Astrocyte (in vitro differentiated cells and primary cell): ENCODE data around the gene TEX22. TPM values are rescaled to one million over a fixed set of nuclear protein-coding genes. Genes with fewer than 3 reads are reported as not detected.

Source experiments
- DNase-seq: peaks from one replicate; pipeline ENCODE4 v3.0.0-alpha.2; 2010; ENCODE audit warnings: low read depth
- FAIRE-seq: peaks from 2 replicates; lab custom pipeline; 2011; peaks lifted over from hg19 to GRCh38; lab: Jason Lieb, UNC
- H2AFZ ChIP-seq: 2 replicates; pipeline ENCODE4 v1.6.0; 2012; ENCODE audit warnings: low read depth, low read length, inconsistent platforms
- H3K27ac ChIP-seq: 2 replicates; pipeline ENCODE4 v1.5.1; 2011; ENCODE audit warnings: low read depth, low read length, inconsistent platforms
- H3K27me3 ChIP-seq: 2 replicates; pipeline ENCODE4 v1.6.0; 2011; ENCODE audit warnings: low read length, inconsistent platforms; ENCODE audit not compliant: insufficient read depth
- H3K36me3 ChIP-seq: 2 replicates; pipeline ENCODE4 v1.5.1; 2011; ENCODE audit warnings: low read length, inconsistent platforms; ENCODE audit not compliant: insufficient read depth
- H3K4me1 ChIP-seq: 2 replicates; pipeline ENCODE4 v1.5.1; 2011; ENCODE audit warnings: low read length, inconsistent platforms; ENCODE audit not compliant: insufficient read depth
- H3K4me2 ChIP-seq: 2 replicates; pipeline ENCODE4 v1.6.0; 2012; ENCODE audit warnings: low read length, inconsistent platforms
- H3K4me3 ChIP-seq: 2 replicates; pipeline ENCODE4 v1.5.1; 2011; ENCODE audit warnings: low read depth, mild to moderate bottlenecking, low read length, inconsistent platforms; ENCODE audit not compliant: insufficient read depth
- H3K79me2 ChIP-seq: 2 replicates; pipeline ENCODE4 v1.6.0; 2012; ENCODE audit warnings: mild to moderate bottlenecking, low read length, inconsistent platforms; ENCODE audit not compliant: insufficient read depth
- H3K9ac ChIP-seq: 2 replicates; pipeline ENCODE4 v1.6.0; 2012; ENCODE audit warnings: mild to moderate bottlenecking, low read length, inconsistent platforms
- H3K9me3 ChIP-seq: 2 replicates; pipeline ENCODE4 v1.5.1; 2012; ENCODE audit warnings: low read depth, mild to moderate bottlenecking, low read length, inconsistent platforms; ENCODE audit not compliant: insufficient read depth
- H4K20me1 ChIP-seq: 2 replicates; pipeline ENCODE4 v1.6.0; 2012; ENCODE audit warnings: low read length, inconsistent platforms; ENCODE audit not compliant: insufficient read depth
- H3K27ac Mint-ChIP-seq: one replicate; pipeline ENCODE4 v1.8.0; 2021; ENCODE audit warnings: mild to moderate bottlenecking, mixed read lengths; ENCODE audit not compliant: unreplicated experiment
- H3K27me3 Mint-ChIP-seq: one replicate; pipeline ENCODE4 v1.8.0; 2021; ENCODE audit warnings: low read depth, mixed read lengths; ENCODE audit not compliant: unreplicated experiment
- H3K36me3 Mint-ChIP-seq: one replicate; pipeline ENCODE4 v1.8.0; 2021; ENCODE audit warnings: low read depth, mixed read lengths; ENCODE audit not compliant: unreplicated experiment
- H3K4me1 Mint-ChIP-seq: one replicate; pipeline ENCODE4 v1.8.0; 2021; ENCODE audit warnings: low read depth, mixed read lengths; ENCODE audit not compliant: unreplicated experiment
- H3K4me3 Mint-ChIP-seq: one replicate; pipeline ENCODE4 v1.8.0; 2021; ENCODE audit warnings: mild to moderate bottlenecking, moderate library complexity, mixed read lengths; ENCODE audit not compliant: unreplicated experiment
- H3K9me3 Mint-ChIP-seq: one replicate; pipeline ENCODE4 v1.8.0; 2021; ENCODE audit warnings: mild to moderate bottlenecking, mixed read lengths; ENCODE audit not compliant: unreplicated experiment
- EZH2 ChIP-seq: IDR thresholded peaks from 2 replicates; pipeline ENCODE4 v1.6.1; 2012; ENCODE audit warnings: mild to moderate bottlenecking, low read length, inconsistent platforms; ENCODE audit not compliant: insufficient read depth
- total RNA-seq: library from RNA; stranded (reverse); gene quantifications from 2 replicates; pipeline ENCODE4 v1.2.1, GENCODE V29; 2021
- TF ChIP-seq, protein P1 (sequence below): IDR thresholded peaks from 2 replicates; pipeline ENCODE4 v1.5.1; 2011; ENCODE audit warnings: low read depth, mild to moderate bottlenecking, inconsistent platforms, low read length, moderate library complexity; ENCODE audit not compliant: insufficient read depth

TEX22 gene
- total RNA-seq, 1 donor from 2014 or later, result 1.2 TPM

DNA sequence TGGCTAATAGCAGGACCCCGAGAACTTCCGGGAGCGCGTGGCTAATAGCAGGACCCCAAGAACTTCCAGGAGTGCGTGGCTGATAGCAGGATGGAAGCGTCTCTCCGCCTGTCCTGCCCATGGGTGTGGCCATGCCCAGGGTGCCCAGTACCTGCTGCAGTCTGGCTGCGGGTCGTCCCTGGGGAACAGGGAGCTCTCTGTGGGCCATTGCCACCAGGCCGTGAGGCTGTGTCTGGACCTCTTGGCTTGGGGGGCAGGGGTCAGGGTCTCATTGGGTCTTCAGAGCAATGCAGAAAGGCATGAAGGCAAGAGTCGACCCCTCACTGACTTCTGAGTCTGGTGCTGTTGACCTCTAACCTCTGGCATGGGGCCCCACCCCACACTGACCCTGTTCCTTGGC is 48.3 kb upstream of the TEX22 start:
- no peaks in the 10 kb centered on the region for H3K27me3 ChIP-seq
- Mint-ChIP-seq H3K4me3 (no peak overlapping the region), H3K27ac (no peak overlapping the region), H3K9me3 (peaks cover 7% of the 10 kb centered on the region), H3K36me3 (peaks cover 6% of the 10 kb centered on the region), H3K27me3 (no peaks in the 10 kb centered on the region), H3K4me1 (peaks cover 4% of the 10 kb centered on the region)
- DNase-seq, result no peak
- H3K27ac ChIP-seq, result no peak overlapping the region
- no peak overlapping the region for H2AFZ ChIP-seq
- H3K4me3 ChIP-seq, result no peak overlapping the region
- no peak overlapping the region for H3K9ac ChIP-seq
- no peaks in the 10 kb centered on the region for H3K79me2 ChIP-seq
- H3K4me2 ChIP-seq, result no peak overlapping the region
- TF ChIP-seq EZH2, result no peak
- TF ChIP-seq, protein P1, sequence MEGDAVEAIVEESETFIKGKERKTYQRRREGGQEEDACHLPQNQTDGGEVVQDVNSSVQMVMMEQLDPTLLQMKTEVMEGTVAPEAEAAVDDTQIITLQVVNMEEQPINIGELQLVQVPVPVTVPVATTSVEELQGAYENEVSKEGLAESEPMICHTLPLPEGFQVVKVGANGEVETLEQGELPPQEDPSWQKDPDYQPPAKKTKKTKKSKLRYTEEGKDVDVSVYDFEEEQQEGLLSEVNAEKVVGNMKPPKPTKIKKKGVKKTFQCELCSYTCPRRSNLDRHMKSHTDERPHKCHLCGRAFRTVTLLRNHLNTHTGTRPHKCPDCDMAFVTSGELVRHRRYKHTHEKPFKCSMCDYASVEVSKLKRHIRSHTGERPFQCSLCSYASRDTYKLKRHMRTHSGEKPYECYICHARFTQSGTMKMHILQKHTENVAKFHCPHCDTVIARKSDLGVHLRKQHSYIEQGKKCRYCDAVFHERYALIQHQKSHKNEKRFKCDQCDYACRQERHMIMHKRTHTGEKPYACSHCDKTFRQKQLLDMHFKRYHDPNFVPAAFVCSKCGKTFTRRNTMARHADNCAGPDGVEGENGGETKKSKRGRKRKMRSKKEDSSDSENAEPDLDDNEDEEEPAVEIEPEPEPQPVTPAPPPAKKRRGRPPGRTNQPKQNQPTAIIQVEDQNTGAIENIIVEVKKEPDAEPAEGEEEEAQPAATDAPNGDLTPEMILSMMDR, result no peak
- no peak for FAIRE-seq
- H3K9me3 ChIP-seq, result no peaks in the 10 kb centered on the region
- no peaks in the 10 kb centered on the region for H3K4me1 ChIP-seq
- H4K20me1 ChIP-seq, result peaks cover 45% of the 10 kb centered on the region
- no peaks in the 10 kb centered on the region for H3K36me3 ChIP-seq

DNA sequence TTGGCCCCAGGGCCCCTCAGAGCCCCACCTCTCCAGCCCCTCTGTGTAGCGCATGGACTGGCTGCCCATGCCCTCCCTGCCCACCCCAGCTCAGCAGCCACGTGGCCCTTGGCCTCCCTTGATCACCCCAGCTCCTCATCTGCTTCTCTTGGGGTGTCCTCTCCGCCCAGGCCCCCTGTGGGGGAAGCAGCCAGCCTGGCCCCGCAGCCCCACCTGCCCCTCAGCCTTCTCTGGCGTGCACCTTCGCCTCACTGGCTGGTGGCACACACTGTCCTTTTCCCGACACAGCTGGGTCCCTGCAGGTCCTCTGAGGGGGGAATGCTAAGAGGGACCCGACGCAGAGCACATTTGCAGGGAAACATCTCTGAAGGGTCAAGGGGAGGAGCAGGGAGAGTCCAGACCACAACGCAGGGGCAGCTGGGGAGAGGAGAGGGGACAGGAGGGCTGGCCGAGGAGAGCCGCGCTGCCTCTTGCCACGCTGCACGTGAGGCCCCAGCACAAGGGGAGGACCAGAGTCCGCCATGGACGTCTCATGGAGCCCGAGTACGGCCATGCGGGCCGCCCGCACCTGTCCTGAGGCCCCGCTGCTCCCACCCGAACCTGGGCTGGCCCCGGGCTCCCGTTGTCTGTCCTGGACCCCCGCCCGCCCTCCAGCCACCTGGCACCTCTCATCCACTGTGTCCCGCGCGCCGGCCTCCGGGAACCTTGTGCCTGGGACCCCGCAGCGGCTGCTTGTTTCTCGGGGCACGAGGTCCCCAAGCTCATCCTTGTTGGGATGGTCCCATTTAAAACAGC is 47.7 kb upstream of the TEX22 start:
- Mint-ChIP-seq H3K4me3 (no peak overlapping the region), H3K27ac (no peak overlapping the region), H3K36me3 (peaks cover 3% of the 10 kb centered on the region), H3K9me3 (peaks cover 3% of the 10 kb centered on the region), H3K4me1 (peaks cover 4% of the 10 kb centered on the region), H3K27me3 (no peaks in the 10 kb centered on the region)
- Histone ChIP-seq H3K4me2 (no peak overlapping the region), H3K4me1 (no peaks in the 10 kb centered on the region), H3K9me3 (no peaks in the 10 kb centered on the region), H3K9ac (no peak overlapping the region), H3K79me2 (no peaks in the 10 kb centered on the region), H3K27ac (no peak overlapping the region), H3K27me3 (no peaks in the 10 kb centered on the region), H4K20me1 (peaks cover 42% of the 10 kb centered on the region), H2AFZ (no peak overlapping the region), H3K36me3 (no peaks in the 10 kb centered on the region), H3K4me3 (no peak overlapping the region)
- DNase-seq, result no peak
- no peak for FAIRE-seq
- TF ChIP-seq EZH2, result no peak
- TF ChIP-seq, protein P1, result no peak

- Histone ChIP-seq H2AFZ (no peak overlapping the region), H3K9me3 (no peaks in the 10 kb centered on the region), H3K9ac (no peak overlapping the region), H3K27ac (no peak overlapping the region), H3K4me1 (no peaks in the 10 kb centered on the region), H3K79me2 (no peaks in the 10 kb centered on the region), H3K4me3 (no peak overlapping the region), H3K36me3 (no peaks in the 10 kb centered on the region), H3K27me3 (no peaks in the 10 kb centered on the region), H4K20me1 (peaks cover 38% of the 10 kb centered on the region), H3K4me2 (no peak overlapping the region)
- DNase-seq (no peak), FAIRE-seq (no peak)
- H3K9me3 Mint-ChIP-seq, result no peaks in the 10 kb centered on the region
- no peak overlapping the region for H3K27ac Mint-ChIP-seq
- no peaks in the 10 kb centered on the region for H3K27me3 Mint-ChIP-seq
- no peak overlapping the region for H3K4me3 Mint-ChIP-seq
- H3K36me3 Mint-ChIP-seq, result no peaks in the 10 kb centered on the region
- TF ChIP-seq, protein P1, result no peak
- TF ChIP-seq EZH2, result no peak
- H3K4me1 Mint-ChIP-seq, result peaks cover 4% of the 10 kb centered on the region
Observed at GRCh38 chr14:105351410-105351809, 46.9 kb upstream of the TEX22 start.
